ENCODE data around the gene NCS1.
A peak's percentile ranks its signal among the peaks of the same experiment; 100 is the strongest.

NCS1 gene

DNA sequence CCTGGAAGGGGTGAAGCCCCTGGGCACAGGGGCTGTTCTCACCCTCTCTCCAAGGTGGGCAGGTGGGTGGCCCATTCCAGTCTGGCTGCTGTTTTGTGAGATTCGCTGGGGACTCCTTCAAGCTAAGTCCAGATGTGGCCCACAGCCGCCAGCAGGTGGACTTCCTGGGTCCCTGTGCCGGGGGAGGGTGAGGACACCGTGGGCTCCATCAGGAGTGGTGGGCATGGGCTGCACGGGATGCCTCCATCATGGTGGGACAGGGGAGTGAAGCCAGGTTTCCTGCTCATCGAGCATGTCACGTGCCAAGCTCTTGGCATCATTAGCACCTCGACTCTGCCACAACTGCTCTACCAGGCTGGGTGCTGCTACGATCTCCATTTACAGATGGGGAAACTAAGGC, 1.8 kb downstream of the NCS1 start:
- in situ Hi-C loops (cut with MboI; ENCODE audit: low sequenced_read_pairs) = no loop called here
- DNase-seq (ENCODE audit: low spot score in 2 of 2) = no peak
- peaks cover 11% of the 10 kb centered on the region for H3K36me3 ChIP-seq (replicated peaks)
- no peaks in the 10 kb centered on the region for H3K27me3 ChIP-seq (ENCODE audit: low read depth)
- H3K9me3 ChIP-seq = no peaks in the 10 kb centered on the region
- peak overlapping the region; percentile 56 for H3K4me3 ChIP-seq
- no peaks in the 10 kb centered on the region for H3K4me1 ChIP-seq

DNA sequence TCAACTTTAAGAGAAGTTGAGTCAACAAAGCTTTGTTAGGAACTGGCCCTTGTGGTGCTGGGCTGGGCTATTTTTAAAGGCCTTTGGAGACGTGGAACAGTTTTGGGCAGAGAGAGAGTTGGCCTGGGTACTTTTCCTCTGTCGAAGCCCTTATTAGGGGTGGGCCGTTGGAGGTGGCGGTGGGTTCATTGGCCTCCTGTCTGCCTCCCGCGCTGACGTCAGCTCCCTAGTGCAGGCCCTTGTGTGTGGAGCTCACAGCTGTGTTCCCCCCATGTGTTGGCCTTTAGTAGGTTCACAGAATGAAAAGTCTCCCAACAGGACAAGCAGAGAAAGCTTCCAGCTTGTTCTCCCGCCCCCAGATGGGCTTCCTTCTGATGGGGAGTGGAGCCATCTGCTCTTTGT, 2.7 kb downstream of the NCS1 start:
- Histone ChIP-seq H3K9me3 (no peaks in the 10 kb centered on the region), H3K36me3 (replicated peaks) (peaks cover 11% of the 10 kb centered on the region)
- in situ Hi-C loops (cut with MboI; ENCODE audit: low sequenced_read_pairs) = no loop called here

DNA sequence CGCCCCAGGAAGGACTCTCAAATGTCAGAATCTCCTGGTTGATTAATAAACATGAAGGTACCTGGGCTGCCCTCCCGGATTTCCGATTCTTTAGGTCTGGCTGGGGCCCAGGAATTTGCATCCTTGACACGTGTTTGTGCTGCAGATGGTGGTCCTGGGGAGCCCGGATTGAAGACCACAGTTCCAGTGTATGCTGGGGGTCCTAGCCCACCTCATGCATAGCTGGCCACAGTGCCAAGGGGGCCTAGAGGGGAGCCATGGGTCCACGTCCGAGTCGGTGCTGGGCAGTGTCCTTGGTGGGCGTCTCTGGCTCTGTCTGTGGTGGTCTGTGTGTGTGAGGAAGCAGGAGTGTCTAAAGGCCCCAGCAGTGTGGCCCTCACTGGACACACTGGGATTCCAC, 3.2 kb downstream of the NCS1 start:
- in situ Hi-C loops (cut with MboI; ENCODE audit: low sequenced_read_pairs) = no loop called here
- Histone ChIP-seq H3K9me3 (no peaks in the 10 kb centered on the region), H3K4me3 (no peak overlapping the region), H3K27me3 (ENCODE audit: low read depth) (no peaks in the 10 kb centered on the region), H3K36me3 (replicated peaks) (peaks cover 11% of the 10 kb centered on the region), H3K4me1 (no peaks in the 10 kb centered on the region)
- DNase-seq (ENCODE audit: low spot score in 2 of 2) = no peak

More for the DNA sequence above, 2.7 kb downstream of the NCS1 start:
- no peaks in the 10 kb centered on the region for H3K4me1 ChIP-seq
- no peak overlapping the region for H3K4me3 ChIP-seq
- H3K27me3 ChIP-seq (ENCODE audit: low read depth) = no peaks in the 10 kb centered on the region
- DNase-seq (ENCODE audit: low spot score in 2 of 2) = no peak

GRCh38 chr9:130176760-130177159, 4.6 kb downstream of the NCS1 start:
- peaks cover 11% of the 10 kb centered on the region for H3K36me3 ChIP-seq (replicated peaks)
- no peaks in the 10 kb centered on the region for H3K9me3 ChIP-seq
- no peaks in the 10 kb centered on the region for H3K4me1 ChIP-seq
- no peak for DNase-seq (ENCODE audit: low spot score in 2 of 2)
- in situ Hi-C loops (cut with MboI; ENCODE audit: low sequenced_read_pairs) = no loop called here
- H3K27me3 ChIP-seq (ENCODE audit: low read depth) = no peaks in the 10 kb centered on the region
- H3K4me3 ChIP-seq = no peak overlapping the region

- no peak for DNase-seq (ENCODE audit: low spot score in 2 of 2)
These were observed 5.9 kb downstream of the NCS1 start for GRCh38 chr9:130177898-130178805.

GRCh38 chr9:130179331-130179907, 7.2 kb downstream of the NCS1 start:
- H3K4me3 ChIP-seq = no peak overlapping the region
- H3K27me3 ChIP-seq (ENCODE audit: low read depth) = no peaks in the 10 kb centered on the region
- in situ Hi-C loops (cut with MboI; ENCODE audit: low sequenced_read_pairs) = no loop called here
- peaks cover 11% of the 10 kb centered on the region for H3K36me3 ChIP-seq (replicated peaks)
- H3K9me3 ChIP-seq = no peaks in the 10 kb centered on the region
- no peaks in the 10 kb centered on the region for H3K4me1 ChIP-seq
- DNase-seq (ENCODE audit: low spot score in 2 of 2) = no peak

More at GRCh38 chr9:130177898-130178805, 5.9 kb downstream of the NCS1 start:
- no peaks in the 10 kb centered on the region for H3K9me3 ChIP-seq
- H3K27me3 ChIP-seq (ENCODE audit: low read depth) = no peaks in the 10 kb centered on the region
- in situ Hi-C loops (cut with MboI; ENCODE audit: low sequenced_read_pairs) = no loop called here
- no peaks in the 10 kb centered on the region for H3K4me1 ChIP-seq
- no peak overlapping the region for H3K4me3 ChIP-seq
- peaks cover 11% of the 10 kb centered on the region for H3K36me3 ChIP-seq (replicated peaks)

- no peak overlapping the region for H3K4me3 ChIP-seq
- H3K4me1 ChIP-seq = no peaks in the 10 kb centered on the region; the same call in 1 of the 2 replicates
- in situ Hi-C loops (cut with MboI; ENCODE audit: low sequenced_read_pairs) = no loop called here
- no peaks in the 10 kb centered on the region for H3K9me3 ChIP-seq
- H3K36me3 ChIP-seq (replicated peaks) = peaks cover 11% of the 10 kb centered on the region
- DNase-seq (ENCODE audit: low spot score in 2 of 2) = no peak
- H3K27me3 ChIP-seq (ENCODE audit: low read depth) = no peaks in the 10 kb centered on the region
These were observed 8.3 kb downstream of the NCS1 start for GRCh38 chr9:130180516-130180915.

- no peak overlapping the region for H3K4me3 ChIP-seq
- H3K4me1 ChIP-seq = no peaks in the 10 kb centered on the region; the same call in 1 of the 2 replicates
- H3K36me3 ChIP-seq (replicated peaks) = peaks cover 5% of the 10 kb centered on the region
- no peak for DNase-seq (ENCODE audit: low spot score in 2 of 2)
- H3K9me3 ChIP-seq = no peaks in the 10 kb centered on the region
- no peaks in the 10 kb centered on the region for H3K27me3 ChIP-seq (ENCODE audit: low read depth)
- in situ Hi-C loops (cut with MboI; ENCODE audit: low sequenced_read_pairs) = no loop called here
These were observed 9.6 kb downstream of the NCS1 start for GRCh38 chr9:130181678-130182380.

DNA sequence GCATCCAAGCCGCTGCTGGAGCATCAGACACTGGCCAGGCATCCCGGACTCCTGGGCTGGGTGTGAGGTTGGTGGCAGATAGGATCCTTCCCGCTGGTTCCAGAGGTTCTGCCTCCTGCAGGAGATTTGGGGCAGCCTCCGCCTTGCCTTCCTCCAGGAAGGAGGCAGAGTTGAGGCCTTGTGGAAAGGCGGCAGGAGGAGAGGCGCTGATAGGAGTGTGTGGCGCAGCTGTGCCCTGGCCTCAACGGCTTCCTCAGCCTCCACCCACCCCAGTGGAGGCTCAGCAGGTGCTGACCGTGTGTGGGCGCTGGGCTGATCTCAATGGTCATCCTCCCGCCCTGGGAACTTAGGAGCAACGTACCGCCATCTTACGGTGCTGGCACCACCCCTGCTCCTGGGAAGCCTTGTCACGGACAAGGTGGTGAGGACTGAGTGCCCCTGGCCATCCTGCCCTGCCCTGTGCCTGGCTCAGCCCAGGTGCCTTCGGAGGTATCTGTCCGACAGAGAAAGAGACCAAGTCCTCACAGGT, 10.2 kb downstream of the NCS1 start:
- no peaks in the 10 kb centered on the region for H3K36me3 ChIP-seq (replicated peaks)
- no peaks in the 10 kb centered on the region for H3K9me3 ChIP-seq
- H3K4me3 ChIP-seq = no peak overlapping the region
- no peak for DNase-seq (ENCODE audit: low spot score in 2 of 2)
- in situ Hi-C loops (cut with MboI; ENCODE audit: low sequenced_read_pairs) = no loop called here
- no peaks in the 10 kb centered on the region; the same call in 1 of the 2 replicates for H3K4me1 ChIP-seq
- no peaks in the 10 kb centered on the region for H3K27me3 ChIP-seq (ENCODE audit: low read depth)

GRCh38 chr9:130183133-130183762, 11.0 kb downstream of the NCS1 start:
- no peak for DNase-seq (ENCODE audit: low spot score in 2 of 2)
- in situ Hi-C loops (cut with MboI; ENCODE audit: low sequenced_read_pairs) = no loop called here

GRCh38 chr9:130185017-130185416, 12.8 kb downstream of the NCS1 start:
- H3K4me3 ChIP-seq = no peak overlapping the region
- in situ Hi-C loops (cut with MboI; ENCODE audit: low sequenced_read_pairs) = no loop called here
- H3K27me3 ChIP-seq (ENCODE audit: low read depth) = no peaks in the 10 kb centered on the region
- no peaks in the 10 kb centered on the region; the same call in 1 of the 2 replicates for H3K4me1 ChIP-seq
- no peaks in the 10 kb centered on the region for H3K9me3 ChIP-seq
- DNase-seq (ENCODE audit: low spot score in 2 of 2) = no peak
- H3K36me3 ChIP-seq (replicated peaks) = 0 out of 2 replicates have a peak, but pooled peaks cover 3% of the 10 kb centered on the region

More at GRCh38 chr9:130183133-130183762, 11.0 kb downstream of the NCS1 start:
- Histone ChIP-seq H3K4me1 (no peaks in the 10 kb centered on the region; the same call in 1 of the 2 replicates), H3K4me3 (no peak overlapping the region), H3K9me3 (no peaks in the 10 kb centered on the region), H3K27me3 (ENCODE audit: low read depth) (no peaks in the 10 kb centered on the region), H3K36me3 (replicated peaks) (no peaks in the 10 kb centered on the region)

GRCh38 chr9:130185490-130186031, 13.4 kb downstream of the NCS1 start:
- no peaks in the 10 kb centered on the region for H3K9me3 ChIP-seq
- H3K4me3 ChIP-seq = no peak overlapping the region
- H3K27me3 ChIP-seq (ENCODE audit: low read depth) = no peaks in the 10 kb centered on the region
- in situ Hi-C loops (cut with MboI; ENCODE audit: low sequenced_read_pairs) = no loop called here
- H3K36me3 ChIP-seq (replicated peaks) = 0 out of 2 replicates have a peak, but pooled peaks cover 3% of the 10 kb centered on the region
- no peak for DNase-seq (ENCODE audit: low spot score in 2 of 2)
- H3K4me1 ChIP-seq = no peaks in the 10 kb centered on the region; the same call in 1 of the 2 replicates

DNA sequence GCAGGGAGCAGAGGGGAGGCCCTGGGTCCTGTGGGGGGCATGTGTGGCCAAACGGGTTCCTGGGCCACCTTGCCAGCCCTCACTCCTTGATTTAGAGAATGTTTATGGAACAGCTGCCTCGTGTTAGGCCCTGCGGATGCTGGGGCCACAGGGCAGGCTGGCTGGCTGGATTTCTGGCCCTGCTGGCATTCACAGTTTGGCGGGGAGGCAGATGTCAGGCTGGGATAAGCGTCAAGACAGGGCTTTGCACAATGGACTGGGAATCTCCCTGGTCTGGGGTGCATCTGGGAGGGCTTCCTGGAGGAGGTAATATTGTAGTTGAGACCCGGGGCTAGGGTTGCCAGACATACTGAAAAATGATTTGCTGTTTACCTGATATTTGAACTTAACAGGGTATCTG, 13.8 kb downstream of the NCS1 start:
- H3K4me1 ChIP-seq = no peaks in the 10 kb centered on the region; the same call in 1 of the 2 replicates
- no peaks in the 10 kb centered on the region for H3K27me3 ChIP-seq (ENCODE audit: low read depth)
- H3K4me3 ChIP-seq = no peak overlapping the region
- no peak for DNase-seq (ENCODE audit: low spot score in 2 of 2)
- in situ Hi-C loops (cut with MboI; ENCODE audit: low sequenced_read_pairs) = no loop called here
- H3K36me3 ChIP-seq (replicated peaks) = 0 out of 2 replicates have a peak, but pooled peaks cover 3% of the 10 kb centered on the region
- no peaks in the 10 kb centered on the region for H3K9me3 ChIP-seq

All from HAP-1 (cell line).